Body of pancreas (tissue), 4 donors: ENCODE measurements around the gene KCNMB2.

Experiments
- POLR2A ChIP-seq, 3 donors: fragments of 450-650 bp; IDR thresholded peaks; one replicate each; pipeline ENCODE4 v1.6.1; 2016; ENCODE audit warnings: antibody characterized with exemption in 3 of 3, mild to moderate bottlenecking in 2 of 3
- TF ChIP-seq, protein P1 (sequence below), 7 experiments: fragments of 450-650 bp in 4 of 7; fragments of 200-600 bp in 3 of 7; sonication (generic) in 3 of 7; IDR thresholded peaks; one replicate each; pipeline ENCODE4 v1.5.1; 2016 to 2019; ENCODE audit warnings: antibody characterized with exemption in 7 of 7

- TF ChIP-seq, protein P1, sequence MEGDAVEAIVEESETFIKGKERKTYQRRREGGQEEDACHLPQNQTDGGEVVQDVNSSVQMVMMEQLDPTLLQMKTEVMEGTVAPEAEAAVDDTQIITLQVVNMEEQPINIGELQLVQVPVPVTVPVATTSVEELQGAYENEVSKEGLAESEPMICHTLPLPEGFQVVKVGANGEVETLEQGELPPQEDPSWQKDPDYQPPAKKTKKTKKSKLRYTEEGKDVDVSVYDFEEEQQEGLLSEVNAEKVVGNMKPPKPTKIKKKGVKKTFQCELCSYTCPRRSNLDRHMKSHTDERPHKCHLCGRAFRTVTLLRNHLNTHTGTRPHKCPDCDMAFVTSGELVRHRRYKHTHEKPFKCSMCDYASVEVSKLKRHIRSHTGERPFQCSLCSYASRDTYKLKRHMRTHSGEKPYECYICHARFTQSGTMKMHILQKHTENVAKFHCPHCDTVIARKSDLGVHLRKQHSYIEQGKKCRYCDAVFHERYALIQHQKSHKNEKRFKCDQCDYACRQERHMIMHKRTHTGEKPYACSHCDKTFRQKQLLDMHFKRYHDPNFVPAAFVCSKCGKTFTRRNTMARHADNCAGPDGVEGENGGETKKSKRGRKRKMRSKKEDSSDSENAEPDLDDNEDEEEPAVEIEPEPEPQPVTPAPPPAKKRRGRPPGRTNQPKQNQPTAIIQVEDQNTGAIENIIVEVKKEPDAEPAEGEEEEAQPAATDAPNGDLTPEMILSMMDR (IDR thresholded peaks at IDR 0.05), result no peak
- TF ChIP-seq POLR2A (IDR thresholded peaks at IDR 0.05), result no peak
Observed at GRCh38 chr3:178856804-178857203, 320.6 kb downstream of the KCNMB2 start.
